ENCODE results near the gene PSME1.
"Not testable (repeated sequence)": the region's sequence is repeated elsewhere in the genome, so short reads cannot be mapped to it uniquely, and the experiment has no call there.

PSME1 gene

DNA sequence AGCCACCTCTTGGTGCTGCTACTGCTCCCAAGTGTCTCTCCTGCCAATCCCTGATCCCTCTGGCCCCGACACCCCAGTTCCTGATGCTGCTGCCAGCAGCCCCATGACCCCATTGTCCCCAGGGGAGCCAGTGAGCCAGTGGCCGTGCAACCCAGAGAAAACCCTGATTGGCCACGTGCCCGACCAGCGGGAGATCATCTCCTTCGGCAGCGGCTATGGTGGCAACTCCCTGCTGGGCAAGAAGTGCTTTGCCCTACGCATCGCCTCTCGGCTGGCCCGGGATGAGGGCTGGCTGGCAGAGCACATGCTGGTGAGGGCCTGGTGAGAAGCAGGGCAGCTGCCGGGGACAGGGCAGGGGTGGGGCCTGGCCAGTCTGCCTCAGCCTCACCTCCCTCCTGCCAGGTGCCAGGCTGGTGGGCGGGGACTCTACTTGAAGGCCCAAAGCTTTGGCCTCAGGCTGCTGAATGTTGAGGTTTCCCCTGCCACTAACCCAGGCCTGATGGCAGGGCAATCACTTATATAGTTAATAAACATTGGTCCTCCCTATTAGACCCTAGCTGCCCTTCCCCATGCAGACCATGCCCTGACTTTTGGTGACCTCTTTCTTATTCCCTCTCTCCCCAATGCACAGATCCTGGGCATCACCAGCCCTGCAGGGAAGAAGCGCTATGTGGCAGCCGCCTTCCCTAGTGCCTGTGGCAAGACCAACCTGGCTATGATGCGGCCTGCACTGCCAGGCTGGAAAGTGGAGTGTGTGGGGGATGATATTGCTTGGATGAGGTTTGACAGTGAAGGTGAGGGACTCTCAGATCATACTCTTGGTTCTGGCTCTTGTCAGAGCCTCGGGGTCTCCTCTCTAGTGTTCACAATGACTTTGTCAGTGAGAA, 36.8 kb upstream of the PSME1 start:
- no peak overlapping the region for H3K27ac ChIP-seq
- no peak for TF ChIP-seq ZFX (IDR thresholded peaks at IDR 0.05; ENCODE audit: borderline replicate concordance)
- TF ChIP-seq, protein P1, sequence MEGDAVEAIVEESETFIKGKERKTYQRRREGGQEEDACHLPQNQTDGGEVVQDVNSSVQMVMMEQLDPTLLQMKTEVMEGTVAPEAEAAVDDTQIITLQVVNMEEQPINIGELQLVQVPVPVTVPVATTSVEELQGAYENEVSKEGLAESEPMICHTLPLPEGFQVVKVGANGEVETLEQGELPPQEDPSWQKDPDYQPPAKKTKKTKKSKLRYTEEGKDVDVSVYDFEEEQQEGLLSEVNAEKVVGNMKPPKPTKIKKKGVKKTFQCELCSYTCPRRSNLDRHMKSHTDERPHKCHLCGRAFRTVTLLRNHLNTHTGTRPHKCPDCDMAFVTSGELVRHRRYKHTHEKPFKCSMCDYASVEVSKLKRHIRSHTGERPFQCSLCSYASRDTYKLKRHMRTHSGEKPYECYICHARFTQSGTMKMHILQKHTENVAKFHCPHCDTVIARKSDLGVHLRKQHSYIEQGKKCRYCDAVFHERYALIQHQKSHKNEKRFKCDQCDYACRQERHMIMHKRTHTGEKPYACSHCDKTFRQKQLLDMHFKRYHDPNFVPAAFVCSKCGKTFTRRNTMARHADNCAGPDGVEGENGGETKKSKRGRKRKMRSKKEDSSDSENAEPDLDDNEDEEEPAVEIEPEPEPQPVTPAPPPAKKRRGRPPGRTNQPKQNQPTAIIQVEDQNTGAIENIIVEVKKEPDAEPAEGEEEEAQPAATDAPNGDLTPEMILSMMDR (IDR thresholded peaks at IDR 0.05) = no peak

DNA sequence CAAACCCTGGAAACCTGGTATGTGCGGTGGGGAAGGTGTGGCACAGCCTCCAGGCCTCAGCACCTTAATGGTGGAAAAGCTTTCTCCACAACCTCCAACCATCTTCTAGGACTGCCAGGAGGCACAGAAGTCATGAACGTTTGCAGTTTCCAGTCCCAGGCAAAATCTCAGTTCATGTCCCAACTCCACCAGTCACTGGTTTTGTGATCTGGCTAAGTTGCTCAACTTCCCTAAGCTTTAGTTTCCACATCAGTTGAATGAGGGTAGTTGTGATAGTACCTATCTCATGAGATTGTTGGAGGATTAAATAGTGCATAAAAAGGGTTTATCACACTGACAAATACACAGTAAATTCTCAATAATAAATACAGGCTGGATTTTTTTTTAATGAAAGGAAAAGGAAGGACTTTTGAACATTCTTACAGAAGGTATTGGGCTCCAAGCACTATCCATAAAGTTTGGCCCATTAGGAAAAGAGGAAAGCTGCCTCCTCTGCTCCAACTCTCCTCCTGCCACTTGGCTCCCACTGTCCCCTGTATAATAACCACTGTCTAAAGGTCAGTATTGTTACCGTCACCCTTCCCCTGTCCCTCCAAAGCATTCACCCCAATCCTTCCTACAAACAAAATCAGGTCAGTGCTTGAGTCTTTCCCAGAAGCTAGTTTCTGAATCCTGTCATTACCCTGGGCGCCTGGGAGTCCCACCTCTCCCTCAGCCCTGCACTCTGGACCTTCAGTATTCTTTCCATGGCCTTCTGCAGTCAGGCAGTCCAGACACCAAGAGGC, 35.6 kb upstream of the PSME1 start:
- TF ChIP-seq, protein P1 (IDR thresholded peaks at IDR 0.05) = no peak
- TF ChIP-seq ZFX (IDR thresholded peaks at IDR 0.05; ENCODE audit: borderline replicate concordance) = no peak
- no peak overlapping the region for H3K27ac ChIP-seq

DNA sequence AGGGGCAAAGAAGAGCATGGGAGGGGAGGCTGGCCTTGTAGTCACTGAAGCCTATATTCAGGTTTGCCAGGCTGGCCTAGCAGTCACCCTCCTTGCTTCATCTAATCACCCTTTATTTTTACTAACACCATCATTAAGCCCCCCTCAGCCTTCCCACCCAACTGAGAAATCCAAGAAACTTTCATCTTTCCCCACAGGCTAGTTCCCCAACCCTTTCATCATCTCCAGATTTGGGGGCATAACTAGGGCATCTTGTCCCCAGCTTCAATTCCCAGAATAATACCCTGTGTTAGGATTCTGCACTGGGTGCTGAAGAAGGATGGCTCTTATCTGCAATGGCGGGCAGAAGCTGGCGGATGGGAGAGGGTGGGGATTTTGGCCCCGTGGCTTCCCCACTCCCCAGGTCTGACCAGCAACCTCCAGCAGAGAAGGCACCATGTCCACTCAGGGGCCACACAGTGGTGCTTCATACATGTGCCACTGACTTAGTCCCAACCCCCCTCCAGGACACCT, 35.0 kb upstream of the PSME1 start:
- TF ChIP-seq ZFX (IDR thresholded peaks at IDR 0.05; ENCODE audit: borderline replicate concordance) = no peak
- TF ChIP-seq, protein P1 (IDR thresholded peaks at IDR 0.05) = no peak
- no peak overlapping the region for H3K27ac ChIP-seq

DNA sequence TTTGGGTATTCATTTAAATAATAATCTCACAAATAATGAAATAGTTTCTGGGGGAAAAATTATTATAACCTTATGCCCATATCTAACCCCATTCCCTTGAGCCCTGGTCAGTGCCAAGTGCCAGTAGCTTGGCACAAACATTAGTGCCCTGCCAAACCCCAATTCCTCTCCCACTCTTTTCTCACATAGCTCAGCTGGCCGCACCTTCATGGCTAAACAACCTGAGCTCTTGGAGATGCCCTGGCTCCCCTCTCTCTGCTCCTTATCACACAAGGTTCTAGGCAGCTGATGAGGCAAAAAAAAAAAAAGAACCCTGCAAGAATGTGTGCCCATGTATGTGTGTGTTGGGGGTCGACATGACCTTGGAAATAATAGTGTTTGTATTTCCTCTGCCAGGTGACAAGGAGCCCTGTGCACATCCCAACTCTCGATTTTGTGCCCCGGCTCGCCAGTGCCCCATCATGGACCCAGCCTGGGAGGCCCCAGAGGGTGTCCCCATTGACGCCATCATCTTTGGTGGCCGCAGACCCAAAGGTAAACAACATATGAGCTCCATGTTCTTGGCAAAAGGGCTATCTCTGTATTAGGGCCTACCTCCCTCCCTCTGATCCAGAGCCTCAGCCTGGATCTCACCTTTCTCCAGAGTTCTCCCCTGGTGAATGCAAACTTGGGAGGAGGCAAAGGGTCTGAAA, 33.5 kb upstream of the PSME1 start:
- TF ChIP-seq ZFX (IDR thresholded peaks at IDR 0.05; ENCODE audit: borderline replicate concordance) = no peak
- TF ChIP-seq, protein P1 (IDR thresholded peaks at IDR 0.05) = no peak
- no peak overlapping the region for H3K27ac ChIP-seq

DNA sequence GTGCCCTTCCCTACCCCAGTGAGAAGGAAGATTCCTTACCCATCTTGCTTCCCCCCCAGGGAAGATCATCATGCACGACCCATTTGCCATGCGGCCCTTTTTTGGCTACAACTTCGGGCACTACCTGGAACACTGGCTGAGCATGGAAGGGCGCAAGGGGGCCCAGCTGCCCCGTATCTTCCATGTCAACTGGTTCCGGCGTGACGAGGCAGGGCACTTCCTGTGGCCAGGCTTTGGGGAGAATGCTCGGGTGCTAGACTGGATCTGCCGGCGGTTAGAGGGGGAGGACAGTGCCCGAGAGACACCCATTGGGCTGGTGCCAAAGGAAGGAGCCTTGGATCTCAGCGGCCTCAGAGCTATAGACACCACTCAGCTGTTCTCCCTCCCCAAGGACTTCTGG, 32.5 kb upstream of the PSME1 start:
- TF ChIP-seq, protein P1 (IDR thresholded peaks at IDR 0.05) = no peak
- TF ChIP-seq ZFX (IDR thresholded peaks at IDR 0.05; ENCODE audit: borderline replicate concordance) = no peak
- no peak overlapping the region for H3K27ac ChIP-seq

DNA sequence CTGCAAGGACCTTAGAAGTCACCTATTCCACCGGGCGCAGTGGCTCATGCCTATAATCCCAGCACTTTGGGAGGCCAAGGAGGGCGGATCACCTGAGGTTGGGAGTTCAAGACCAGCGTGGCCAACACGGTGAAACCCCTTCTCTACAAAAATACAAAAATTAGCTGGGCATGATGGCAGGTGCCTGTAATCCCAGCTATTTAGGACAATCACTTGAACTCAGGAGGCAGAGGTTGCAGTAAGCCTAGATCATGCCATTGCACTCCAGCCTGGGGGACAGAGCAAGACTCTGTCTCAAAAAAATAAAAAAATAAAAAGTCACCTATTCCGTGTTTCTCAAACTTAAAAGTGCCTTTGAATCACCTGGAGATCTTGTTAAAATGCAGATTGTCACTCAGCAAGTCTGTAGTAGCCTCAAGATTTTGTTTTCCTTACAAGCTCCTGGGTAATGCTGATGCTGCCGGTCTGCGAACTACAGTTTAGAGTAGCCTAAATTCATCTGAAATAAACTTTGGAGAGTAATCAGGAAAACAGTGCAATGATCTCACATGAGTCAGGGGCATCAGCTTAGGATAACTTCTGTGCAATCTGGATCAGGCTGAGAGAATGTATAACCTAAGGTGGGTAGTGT, 30.3 kb upstream of the PSME1 start:
- not testable (repeated sequence) for H3K27ac ChIP-seq

DNA sequence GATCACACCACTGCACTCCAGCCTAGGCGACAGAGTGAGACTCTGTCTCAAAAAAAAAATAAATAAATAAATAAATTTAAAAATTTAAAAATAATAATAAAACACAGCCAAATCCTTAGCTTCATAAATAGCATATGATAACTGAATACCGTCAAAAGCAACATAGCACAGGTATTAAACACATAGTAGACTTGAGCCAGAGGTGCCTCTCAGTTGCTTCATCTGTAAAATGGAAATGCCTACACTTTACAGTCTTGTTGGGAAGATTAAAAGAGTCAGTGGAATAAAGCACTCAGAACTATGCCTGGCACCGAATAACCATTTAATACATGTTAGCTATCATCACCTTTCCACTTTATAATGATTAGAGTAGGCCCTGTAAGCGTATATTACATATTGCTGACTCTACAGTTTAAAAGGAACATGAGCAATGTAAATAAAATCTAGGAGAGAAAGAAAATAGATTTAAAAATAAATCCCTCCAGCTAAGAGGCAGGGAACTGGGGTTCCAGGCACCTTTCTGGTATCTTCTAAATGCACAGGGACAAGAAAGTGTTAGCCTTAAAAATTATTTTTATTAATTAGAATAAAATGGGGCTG, 29.2 kb upstream of the PSME1 start:
- no peak overlapping the region for H3K27ac ChIP-seq
- no peak for TF ChIP-seq ZFX (IDR thresholded peaks at IDR 0.05; ENCODE audit: borderline replicate concordance)
- TF ChIP-seq, protein P1 (IDR thresholded peaks at IDR 0.05) = no peak
